HEK293 (cell line): ENCODE results near the gene KIAA0586.

Source experiments
- CTCF ChIA-PET: fragments of 350-600 bp; formaldehyde crosslinking; extraction: SDS; loops from one replicate; lab custom pipeline; 2021; ENCODE audit warnings: antibody characterized with exemption; lab: Yijun Ruan, JAX
- POLR2A ChIA-PET: fragments of 300-600 bp; formaldehyde crosslinking; extraction: SDS; loops from one replicate; lab custom pipeline; 2020; ENCODE audit warnings: antibody characterized with exemption, inconsistent platforms; lab: Yijun Ruan, JAX
- H3K27ac ChIP-seq: fragments of 200-500 bp; sonication (Bioruptor generic); 2 replicates; pipeline ENCODE4 v1.5.1; 2014; ENCODE audit warnings: low read depth, low read length, control low read depth, inconsistent platforms; ENCODE audit errors: extremely low read depth
- H3K36me3 ChIP-seq, 2 experiments: fragments of 200-500 bp in 1 of 2; sonication (Bioruptor generic) in 1 of 2; 1 replicate in 1 of 2; 2 replicates in 1 of 2; pipeline ENCODE4 v1.5.1; 2014 to 2017; ENCODE audit warnings: inconsistent platforms in 2 of 2, low read length in 2 of 2; ENCODE audit not compliant: control insufficient read depth in 2 of 2, insufficient read depth in 1 of 2
- H3K4me1 ChIP-seq: fragments of 200-500 bp; sonication (Bioruptor generic); 2 replicates; pipeline ENCODE4 v1.5.1; 2014; ENCODE audit warnings: mild to moderate bottlenecking, low read length, inconsistent platforms; ENCODE audit not compliant: control insufficient read depth, insufficient read depth
- H3K4me3 ChIP-seq: 2 replicates; pipeline ENCODE4 v1.5.1; 2011; ENCODE audit warnings: low read depth, mild to moderate bottlenecking, control low read depth, low read length, moderate library complexity
- H3K9me3 ChIP-seq: fragments of 200-500 bp; sonication (Bioruptor generic); 2 replicates; pipeline ENCODE4 v1.5.1; 2014; ENCODE audit warnings: low read depth, low read length, inconsistent platforms; ENCODE audit not compliant: control insufficient read depth, insufficient read depth
- HOXC10 ChIP-seq: sonication (generic); formaldehyde crosslinking; IDR thresholded peaks from 2 replicates; pipeline ENCODE4 v1.8.1; 2023; ENCODE audit warnings: mild to moderate bottlenecking, missing genetic modification reagents
- IKZF3 ChIP-seq: fragments of 450-650 bp; IDR thresholded peaks from 2 replicates; pipeline ENCODE4 v1.5.0; 2018; ENCODE audit warnings: missing biosample characterization, mild to moderate bottlenecking, missing genetic modification characterization, moderate library complexity
- MEIS1 ChIP-seq: sonication (generic); formaldehyde crosslinking; IDR thresholded peaks from 2 replicates; pipeline ENCODE4 v1.8.1; 2022; ENCODE audit warnings: missing genetic modification reagents, mild to moderate bottlenecking, borderline replicate concordance
- PRDM10 ChIP-seq: fragments of 450-650 bp; formaldehyde crosslinking; IDR thresholded peaks from 2 replicates; pipeline ENCODE4 v1.5.1; 2016; ENCODE audit warnings: missing biosample characterization, missing genetic modification characterization
- SALL2 ChIP-seq: fragments of 450-650 bp; formaldehyde crosslinking; IDR thresholded peaks from 2 replicates; pipeline ENCODE4 v1.5.0; 2017; ENCODE audit warnings: missing biosample characterization, mild to moderate bottlenecking, missing genetic modification characterization, borderline replicate concordance
- SP7 ChIP-seq: fragments of 450-650 bp; formaldehyde crosslinking; IDR thresholded peaks from 2 replicates; pipeline ENCODE4 v1.5.1; 2016; ENCODE audit warnings: missing biosample characterization, missing genetic modification characterization
- ZNF121 ChIP-seq: fragments of 450-650 bp; formaldehyde crosslinking; IDR thresholded peaks from 2 replicates; pipeline ENCODE4 v1.5.1; 2016; ENCODE audit warnings: missing biosample characterization, missing genetic modification characterization
- ZNF146 ChIP-seq: fragments of 450-650 bp; formaldehyde crosslinking; IDR thresholded peaks from 2 replicates; pipeline ENCODE4 v1.5.1; 2016; ENCODE audit warnings: missing biosample characterization, missing genetic modification characterization
- ZNF19 ChIP-seq: fragments of 450-650 bp; formaldehyde crosslinking; IDR thresholded peaks from 2 replicates; pipeline ENCODE4; 2016; ENCODE audit warnings: missing biosample characterization, missing genetic modification characterization, low read depth
- ZNF335 ChIP-seq: fragments of 450-650 bp; formaldehyde crosslinking; conservative IDR thresholded peaks from 2 replicates; pipeline ENCODE4 v1.5.1; 2016; ENCODE audit warnings: missing biosample characterization, missing genetic modification characterization
- ZNF354C ChIP-seq: fragments of 450-650 bp; formaldehyde crosslinking; IDR thresholded peaks from 2 replicates; pipeline ENCODE4 v1.5.1; 2016; ENCODE audit warnings: missing biosample characterization, missing genetic modification characterization, low read depth, borderline replicate concordance
- ZNF433 ChIP-seq: fragments of 450-650 bp; formaldehyde crosslinking; IDR thresholded peaks from 2 replicates; pipeline ENCODE4 v1.5.1; 2016; ENCODE audit warnings: missing biosample characterization, missing genetic modification characterization, low read depth
- ZNF768 ChIP-seq: fragments of 450-650 bp; formaldehyde crosslinking; IDR thresholded peaks from 2 replicates; pipeline ENCODE4 v1.5.1; 2018; ENCODE audit warnings: missing biosample characterization, mild to moderate bottlenecking, missing genetic modification characterization
- ZNF837 ChIP-seq: fragments of 450-650 bp; formaldehyde crosslinking; IDR thresholded peaks from 2 replicates; pipeline ENCODE4 v1.5.1; 2016; ENCODE audit warnings: missing biosample characterization, missing genetic modification characterization
- ZSCAN23 ChIP-seq: fragments of 450-650 bp; formaldehyde crosslinking; IDR thresholded peaks from 2 replicates; pipeline ENCODE4 v1.5.1; 2016; ENCODE audit warnings: missing biosample characterization, missing genetic modification characterization
- ZSCAN5A ChIP-seq: fragments of 450-650 bp; formaldehyde crosslinking; IDR thresholded peaks from 2 replicates; pipeline ENCODE4 v1.5.1; 2016; ENCODE audit warnings: missing biosample characterization, missing genetic modification characterization
- TF ChIP-seq, protein P1 (sequence below): fragments of 450-650 bp; formaldehyde crosslinking; IDR thresholded peaks from 2 replicates; pipeline ENCODE4 v1.5.1; 2017; ENCODE audit warnings: missing biosample characterization, missing genetic modification characterization
- TF ChIP-seq, protein P2 (sequence below): fragments of 450-650 bp; formaldehyde crosslinking; IDR thresholded peaks from 2 replicates; pipeline ENCODE4 v1.5.1; 2017; ENCODE audit warnings: missing biosample characterization, missing genetic modification characterization
- TF ChIP-seq, protein P3 (sequence below): sonication (generic); formaldehyde crosslinking; IDR thresholded peaks from 2 replicates; pipeline ENCODE4 v1.8.1; 2022; ENCODE audit warnings: mild to moderate bottlenecking, moderate library complexity, missing genetic modification reagents
- TF ChIP-seq, protein P4 (sequence below): fragments of 450-650 bp; formaldehyde crosslinking; IDR thresholded peaks from 2 replicates; pipeline ENCODE4 v1.5.1; 2016; ENCODE audit warnings: missing biosample characterization, missing genetic modification characterization

KIAA0586 gene

DNA sequence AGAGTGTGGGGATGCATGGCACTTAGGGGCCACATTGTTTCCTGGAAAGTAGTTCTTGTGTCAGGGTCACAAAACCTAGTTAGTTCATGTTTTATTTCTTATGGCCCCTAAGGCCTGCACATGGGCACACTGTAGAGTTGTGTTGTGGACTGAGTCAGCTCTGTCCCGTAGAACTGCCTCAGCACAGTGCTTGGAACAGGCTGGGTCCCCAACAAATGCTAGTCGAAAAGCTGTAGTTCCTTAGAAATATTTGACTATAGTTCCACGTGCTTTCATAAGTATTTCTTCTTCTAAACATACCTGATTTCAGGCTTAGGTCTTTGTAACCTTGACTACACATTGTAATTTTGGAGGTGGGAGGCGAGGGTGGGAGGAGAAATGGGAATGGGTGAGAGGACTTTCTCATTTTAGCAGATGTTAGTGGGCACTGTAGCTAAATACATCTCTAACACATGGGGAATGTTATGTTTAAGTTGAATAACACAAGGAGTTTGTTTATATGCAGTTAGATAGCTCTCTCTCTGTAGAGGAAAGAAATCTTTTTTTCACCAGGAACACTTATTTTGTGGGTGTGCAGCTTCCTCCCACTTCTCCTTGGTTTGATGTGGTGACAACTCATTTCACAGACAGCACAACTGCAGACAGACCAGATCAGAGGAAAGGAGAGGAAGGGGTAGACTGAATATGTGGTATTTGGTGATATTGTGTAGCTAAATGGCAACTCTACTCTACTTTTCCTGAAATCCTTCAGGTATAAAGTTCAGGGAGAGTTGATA, 170.7 kb downstream of the KIAA0586 start:
- no peak overlapping the region for H3K4me3 ChIP-seq
- POLR2A ChIA-PET = no interaction called here
- H3K9me3 ChIP-seq = no peaks in the 10 kb centered on the region
- H3K36me3 ChIP-seq = no peaks in the 10 kb centered on the region
- CTCF ChIA-PET = interaction anchor here (0.5 to 1.0 kb wide), 3 partner anchors 63 to 914 kb away, joined by 3 read pairs; no protein-coding TSS in a partner anchor
- H3K27ac ChIP-seq = no peak overlapping the region
- TF ChIP-seq, protein P1, sequence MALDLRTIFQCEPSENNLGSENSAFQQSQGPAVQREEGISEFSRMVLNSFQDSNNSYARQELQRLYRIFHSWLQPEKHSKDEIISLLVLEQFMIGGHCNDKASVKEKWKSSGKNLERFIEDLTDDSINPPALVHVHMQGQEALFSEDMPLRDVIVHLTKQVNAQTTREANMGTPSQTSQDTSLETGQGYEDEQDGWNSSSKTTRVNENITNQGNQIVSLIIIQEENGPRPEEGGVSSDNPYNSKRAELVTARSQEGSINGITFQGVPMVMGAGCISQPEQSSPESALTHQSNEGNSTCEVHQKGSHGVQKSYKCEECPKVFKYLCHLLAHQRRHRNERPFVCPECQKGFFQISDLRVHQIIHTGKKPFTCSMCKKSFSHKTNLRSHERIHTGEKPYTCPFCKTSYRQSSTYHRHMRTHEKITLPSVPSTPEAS = no peak
- no peaks in the 10 kb centered on the region for H3K4me1 ChIP-seq

- Histone ChIP-seq H3K4me1 (no peaks in the 10 kb centered on the region), H3K27ac (no peak overlapping the region), H3K4me3 (no peak overlapping the region), H3K9me3 (no peaks in the 10 kb centered on the region), H3K36me3 (no peaks in the 10 kb centered on the region)
- CTCF ChIA-PET = interaction anchor here (0.5 to 1.0 kb wide), 4 partner anchors 11 to 913 kb away, joined by 3 read pairs; no protein-coding TSS in a partner anchor
- POLR2A ChIA-PET = no interaction called here
- TF ChIP-seq SP7 (tag by site-specific recombination) (no peak), ZNF335 (tag by site-specific recombination) (no peak), HOXC10 (CRISPR knock-in tag) (no peak), PRDM10 (tag by site-specific recombination) (no peak), IKZF3 (no peak), SALL2 (tag by site-specific recombination) (no peak), ZNF354C (tag by site-specific recombination) (no peak), ZNF433 (tag by site-specific recombination) (no peak), ZSCAN23 (tag by site-specific recombination) (no peak), MEIS1 (CRISPR knock-in tag) (no peak), ZSCAN5A (no peak), ZNF121 (tag by site-specific recombination) (no peak), ZNF19 (tag by site-specific recombination) (no peak), ZNF146 (tag by site-specific recombination) (no peak), ZNF768 (tag by site-specific recombination) (no peak), ZNF837 (no peak)
- TF ChIP-seq, protein P2, sequence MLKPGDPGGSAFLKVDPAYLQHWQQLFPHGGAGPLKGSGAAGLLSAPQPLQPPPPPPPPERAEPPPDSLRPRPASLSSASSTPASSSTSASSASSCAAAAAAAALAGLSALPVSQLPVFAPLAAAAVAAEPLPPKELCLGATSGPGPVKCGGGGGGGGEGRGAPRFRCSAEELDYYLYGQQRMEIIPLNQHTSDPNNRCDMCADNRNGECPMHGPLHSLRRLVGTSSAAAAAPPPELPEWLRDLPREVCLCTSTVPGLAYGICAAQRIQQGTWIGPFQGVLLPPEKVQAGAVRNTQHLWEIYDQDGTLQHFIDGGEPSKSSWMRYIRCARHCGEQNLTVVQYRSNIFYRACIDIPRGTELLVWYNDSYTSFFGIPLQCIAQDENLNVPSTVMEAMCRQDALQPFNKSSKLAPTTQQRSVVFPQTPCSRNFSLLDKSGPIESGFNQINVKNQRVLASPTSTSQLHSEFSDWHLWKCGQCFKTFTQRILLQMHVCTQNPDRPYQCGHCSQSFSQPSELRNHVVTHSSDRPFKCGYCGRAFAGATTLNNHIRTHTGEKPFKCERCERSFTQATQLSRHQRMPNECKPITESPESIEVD (tag by site-specific recombination) = no peak
- TF ChIP-seq, protein P3, sequence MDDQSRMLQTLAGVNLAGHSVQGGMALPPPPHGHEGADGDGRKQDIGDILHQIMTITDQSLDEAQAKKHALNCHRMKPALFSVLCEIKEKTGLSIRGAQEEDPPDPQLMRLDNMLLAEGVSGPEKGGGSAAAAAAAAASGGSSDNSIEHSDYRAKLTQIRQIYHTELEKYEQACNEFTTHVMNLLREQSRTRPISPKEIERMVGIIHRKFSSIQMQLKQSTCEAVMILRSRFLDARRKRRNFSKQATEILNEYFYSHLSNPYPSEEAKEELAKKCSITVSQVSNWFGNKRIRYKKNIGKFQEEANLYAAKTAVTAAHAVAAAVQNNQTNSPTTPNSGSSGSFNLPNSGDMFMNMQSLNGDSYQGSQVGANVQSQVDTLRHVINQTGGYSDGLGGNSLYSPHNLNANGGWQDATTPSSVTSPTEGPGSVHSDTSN (CRISPR knock-in tag) = no peak
- TF ChIP-seq, protein P4, sequence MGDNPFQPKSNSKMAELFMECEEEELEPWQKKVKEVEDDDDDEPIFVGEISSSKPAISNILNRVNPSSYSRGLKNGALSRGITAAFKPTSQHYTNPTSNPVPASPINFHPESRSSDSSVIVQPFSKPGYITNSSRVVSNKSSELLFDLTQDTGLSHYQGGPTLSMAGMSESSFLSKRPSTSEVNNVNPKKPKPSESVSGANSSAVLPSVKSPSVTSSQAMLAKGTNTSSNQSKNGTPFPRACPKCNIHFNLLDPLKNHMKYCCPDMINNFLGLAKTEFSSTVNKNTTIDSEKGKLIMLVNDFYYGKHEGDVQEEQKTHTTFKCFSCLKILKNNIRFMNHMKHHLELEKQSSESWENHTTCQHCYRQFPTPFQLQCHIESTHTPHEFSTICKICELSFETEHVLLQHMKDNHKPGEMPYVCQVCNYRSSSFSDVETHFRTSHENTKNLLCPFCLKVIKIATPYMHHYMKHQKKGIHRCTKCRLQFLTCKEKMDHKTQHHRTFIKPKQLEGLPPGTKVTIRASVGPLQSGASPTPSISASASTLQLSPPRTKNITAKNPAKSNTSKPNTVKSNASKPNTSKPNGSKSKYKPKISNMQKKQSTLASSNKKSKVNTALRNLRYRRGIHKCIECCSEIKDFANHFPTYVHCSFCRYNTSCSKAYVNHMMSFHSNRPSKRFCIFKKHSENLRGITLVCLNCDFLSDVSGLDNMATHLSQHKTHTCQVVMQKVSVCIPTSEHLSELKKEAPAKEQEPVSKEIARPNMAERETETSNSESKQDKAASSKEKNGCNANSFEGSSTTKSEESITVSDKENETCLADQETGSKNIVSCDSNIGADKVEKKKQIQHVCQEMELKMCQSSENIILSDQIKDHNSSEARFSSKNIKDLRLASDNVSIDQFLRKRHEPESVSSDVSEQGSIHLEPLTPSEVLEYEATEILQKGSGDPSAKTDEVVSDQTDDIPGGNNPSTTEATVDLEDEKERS (tag by site-specific recombination) = no peak
Measured at GRCh38 chr14:58598804-58599525, 171.4 kb downstream of the KIAA0586 start.
